ENCODE measurements around the gene CORO6.

CORO6 gene

DNA sequence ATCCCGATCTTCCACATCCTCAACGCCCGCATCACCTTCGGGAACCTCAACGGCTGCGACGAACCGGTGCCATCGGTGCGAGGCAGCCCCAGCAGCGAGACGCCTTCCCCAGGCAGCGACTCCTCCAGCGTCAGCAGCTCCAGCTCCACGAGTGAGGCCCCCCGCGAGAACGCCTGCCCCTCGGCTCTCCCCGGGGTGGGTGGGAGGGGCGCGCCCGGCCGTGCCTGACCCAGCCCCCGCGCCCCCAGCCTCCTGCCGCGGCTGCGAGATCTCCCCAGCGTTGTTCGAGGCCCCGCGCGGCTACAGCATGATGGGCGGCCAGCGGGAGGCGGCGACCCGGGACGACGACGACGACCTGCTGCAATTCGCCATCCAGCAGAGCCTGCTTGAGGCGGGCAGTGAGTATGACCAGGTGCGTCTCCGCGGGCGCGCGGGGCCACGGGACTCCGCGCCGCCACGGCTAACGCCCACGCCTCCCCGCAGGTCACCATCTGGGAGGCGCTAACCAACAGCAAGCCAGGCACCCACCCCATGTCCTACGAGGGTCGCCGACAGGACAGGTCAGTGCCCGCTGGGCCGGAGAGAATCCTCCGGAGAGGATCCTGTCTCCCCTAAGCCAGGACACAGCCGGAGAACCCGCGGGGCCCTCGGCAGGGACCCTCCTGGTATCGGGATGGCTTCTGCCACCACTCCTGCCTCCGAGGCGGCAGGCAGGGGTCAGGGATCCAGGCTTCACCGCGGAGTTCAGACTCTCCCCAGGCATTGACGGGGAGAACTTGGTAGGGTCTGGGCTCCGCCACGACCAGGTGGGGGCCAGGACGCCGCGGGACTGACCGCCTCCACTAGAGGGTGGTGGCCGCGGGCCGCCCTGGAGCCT is 10.1 kb downstream of the CORO6 start:
- DNase-seq (ENCODE audit: low spot score), result no peak

DNA sequence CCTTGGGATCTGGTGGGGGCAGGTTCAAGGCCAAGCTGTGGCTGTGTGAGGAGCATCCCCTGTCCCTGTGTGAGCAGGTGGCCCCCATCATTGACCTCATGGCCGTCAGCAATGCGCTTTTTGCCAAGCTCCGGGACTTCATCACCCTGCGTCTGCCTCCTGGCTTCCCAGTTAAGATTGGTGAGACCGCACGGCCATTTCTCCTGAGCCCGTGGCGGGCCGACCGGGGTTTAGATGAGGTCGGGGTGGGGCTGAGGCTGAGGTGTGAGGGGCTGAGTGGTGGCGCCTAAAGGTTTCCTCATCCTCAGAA is 10.7 kb downstream of the CORO6 start:
- DNase-seq (ENCODE audit: low spot score), result no peak

DNA sequence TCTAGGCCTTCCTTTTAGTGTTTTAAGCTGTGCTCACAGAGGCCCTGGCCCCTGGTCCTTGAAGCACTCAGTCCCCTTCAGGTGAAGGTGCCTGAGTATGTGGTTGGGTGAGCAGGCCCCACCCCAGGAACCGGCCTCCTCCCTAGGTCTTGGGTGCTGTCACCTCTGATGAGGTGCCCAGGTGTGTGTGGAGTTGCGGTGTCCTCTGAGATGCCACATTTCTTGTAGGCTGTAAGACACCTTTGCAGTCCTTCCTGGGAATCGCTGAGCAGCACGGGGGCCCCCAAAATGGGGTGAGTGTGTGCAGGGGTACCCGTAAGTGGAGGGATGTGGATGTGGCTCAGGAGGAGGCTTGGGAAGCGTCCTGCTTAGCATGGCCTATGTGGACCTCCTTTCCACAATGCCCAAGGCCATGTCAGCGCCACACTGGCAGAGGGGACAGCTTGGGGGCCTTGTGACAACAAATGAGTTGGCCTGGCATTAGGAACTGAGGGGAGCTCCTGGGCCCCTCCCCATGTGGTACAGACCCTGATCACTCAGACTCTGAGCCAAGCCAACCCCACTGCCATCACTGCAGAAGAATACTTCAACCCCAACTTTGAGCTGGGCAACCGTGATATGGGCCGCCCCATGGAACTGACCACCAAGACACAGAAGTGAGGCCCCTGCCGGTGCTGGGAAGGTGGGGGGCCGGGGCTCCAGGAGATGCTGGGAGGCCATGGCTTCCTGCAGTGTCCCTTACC is 11.2 kb downstream of the CORO6 start:
- DNase-seq (ENCODE audit: low spot score), result no peak

DNA sequence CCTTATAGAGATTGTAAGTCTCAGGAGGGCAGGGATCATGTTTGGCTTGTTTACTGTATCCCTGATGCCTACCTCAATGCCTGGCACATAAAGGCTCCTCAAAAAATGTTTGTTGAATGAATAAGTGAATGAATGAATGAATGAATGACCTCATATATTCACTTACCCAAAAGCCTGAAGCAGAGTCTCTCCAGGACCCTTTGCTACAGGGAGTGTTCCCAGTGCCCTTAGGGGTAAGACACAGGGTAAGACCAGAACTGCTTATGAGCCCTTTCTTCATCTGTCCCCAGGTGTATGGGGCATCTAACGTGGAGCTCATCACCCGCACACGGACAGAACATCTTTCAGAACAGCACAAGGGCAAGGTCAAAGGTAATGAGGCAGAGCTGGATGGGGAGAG is 12.3 kb downstream of the CORO6 start:
- no peak for DNase-seq (ENCODE audit: low spot score)

DNA sequence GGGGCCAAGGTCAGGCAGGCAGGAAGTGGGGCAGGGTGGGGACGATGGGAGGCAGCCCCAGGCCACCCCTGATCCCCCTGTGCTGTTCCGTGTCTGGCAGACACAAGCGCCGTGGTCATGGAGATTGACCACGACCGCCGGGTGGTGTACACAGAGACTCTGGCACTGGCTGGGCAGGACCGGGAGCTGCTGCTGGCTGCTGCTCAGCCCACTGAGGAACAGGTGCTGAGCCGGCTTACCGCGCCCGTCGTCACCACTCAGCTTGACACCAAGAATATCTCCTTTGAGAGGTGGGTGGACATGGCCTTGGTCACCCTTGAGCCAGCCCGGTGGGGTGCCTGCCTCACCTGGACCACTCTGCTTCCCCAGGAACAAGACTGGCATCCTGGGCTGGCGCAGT is 13.7 kb downstream of the CORO6 start:
- DNase-seq (ENCODE audit: low spot score), result no peak

DNA sequence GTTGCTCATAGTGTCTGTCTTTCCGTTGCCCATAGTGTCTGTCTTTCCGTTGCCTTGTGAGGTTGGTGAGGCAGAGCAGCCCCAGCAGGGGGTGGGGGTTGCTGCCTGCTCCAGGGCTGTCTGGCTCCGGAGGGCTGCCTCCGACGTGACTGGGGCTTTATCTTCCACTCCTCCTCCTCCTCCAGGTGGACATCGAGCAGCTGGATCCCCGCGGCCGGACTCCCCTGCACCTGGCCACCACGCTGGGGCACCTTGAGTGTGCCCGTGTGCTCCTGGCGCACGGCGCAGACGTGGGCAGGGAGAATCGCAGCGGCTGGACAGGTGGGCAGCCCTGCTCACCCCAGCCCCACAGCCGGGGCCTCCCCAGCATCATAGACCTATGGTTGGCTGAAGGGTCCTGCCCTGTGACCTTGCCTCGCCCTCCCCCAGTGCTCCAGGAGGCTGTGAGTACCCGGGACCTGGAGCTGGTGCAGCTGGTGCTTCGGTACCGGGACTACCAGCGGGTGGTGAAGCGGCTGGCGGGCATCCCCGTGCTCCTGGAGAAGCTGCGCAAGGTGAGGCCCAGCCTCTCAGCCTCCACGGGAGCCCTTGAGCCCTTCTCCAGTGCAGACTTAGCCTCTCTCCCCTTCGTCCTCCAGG is 15.0 kb downstream of the CORO6 start:
- no peak for DNase-seq (ENCODE audit: low spot score)

- no peak for DNase-seq (ENCODE audit: low spot score)
These were observed 19.5 kb downstream of the CORO6 start for GRCh38 chr17:29603109-29603674.

DNA sequence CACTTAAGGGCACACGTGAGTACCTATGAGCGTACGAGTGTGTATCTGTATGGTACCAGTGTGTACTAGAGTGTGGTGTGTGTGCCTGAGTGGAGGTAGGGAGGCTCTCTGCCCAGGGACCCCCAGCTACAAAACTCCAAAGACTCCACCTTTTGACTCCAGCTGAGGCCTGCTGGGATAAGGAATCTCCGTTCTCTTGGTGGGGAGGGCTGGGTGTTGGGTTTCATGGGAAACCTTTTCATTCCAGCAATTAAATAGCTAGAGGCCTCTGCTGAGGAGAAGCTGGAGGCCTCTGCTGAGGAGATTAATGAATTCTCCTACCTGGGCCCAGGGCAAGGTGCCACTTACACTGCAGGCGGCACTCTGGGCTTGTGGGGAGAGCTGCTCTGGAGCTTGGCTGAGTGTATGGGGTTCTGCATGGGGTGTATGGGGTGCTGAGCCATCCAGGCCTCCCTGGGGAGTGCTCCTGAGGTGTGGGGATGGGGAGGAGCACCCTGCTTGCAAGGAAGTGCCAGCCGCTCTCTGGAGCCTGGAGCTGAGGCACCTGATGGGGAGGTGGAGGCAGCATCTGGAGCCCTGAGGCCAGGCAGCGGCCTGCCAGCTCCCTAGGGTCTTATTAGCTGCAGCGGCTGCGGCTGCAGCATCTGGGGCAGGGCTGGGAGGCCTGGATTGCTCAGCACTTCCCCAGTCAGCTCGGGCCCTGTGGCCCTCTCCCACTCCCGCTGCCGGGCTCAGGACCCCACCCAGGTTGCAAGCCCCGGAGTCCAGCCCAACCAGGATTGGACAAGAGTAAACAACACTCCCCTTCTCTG is 25.1 kb downstream of the CORO6 start:
- DNase-seq (ENCODE audit: low spot score), result no peak

GRCh38 chr17:29596811-29597210 is 25.9 kb downstream of the CORO6 start:
- DNase-seq (ENCODE audit: low spot score), result no peak

- DNase-seq (ENCODE audit: low spot score), result no peak
These were observed 26.6 kb downstream of the CORO6 start for GRCh38 chr17:29595943-29596774.

GRCh38 chr17:29595107-29595942 is 27.4 kb downstream of the CORO6 start:
- DNase-seq (ENCODE audit: low spot score), result no peak

DNA sequence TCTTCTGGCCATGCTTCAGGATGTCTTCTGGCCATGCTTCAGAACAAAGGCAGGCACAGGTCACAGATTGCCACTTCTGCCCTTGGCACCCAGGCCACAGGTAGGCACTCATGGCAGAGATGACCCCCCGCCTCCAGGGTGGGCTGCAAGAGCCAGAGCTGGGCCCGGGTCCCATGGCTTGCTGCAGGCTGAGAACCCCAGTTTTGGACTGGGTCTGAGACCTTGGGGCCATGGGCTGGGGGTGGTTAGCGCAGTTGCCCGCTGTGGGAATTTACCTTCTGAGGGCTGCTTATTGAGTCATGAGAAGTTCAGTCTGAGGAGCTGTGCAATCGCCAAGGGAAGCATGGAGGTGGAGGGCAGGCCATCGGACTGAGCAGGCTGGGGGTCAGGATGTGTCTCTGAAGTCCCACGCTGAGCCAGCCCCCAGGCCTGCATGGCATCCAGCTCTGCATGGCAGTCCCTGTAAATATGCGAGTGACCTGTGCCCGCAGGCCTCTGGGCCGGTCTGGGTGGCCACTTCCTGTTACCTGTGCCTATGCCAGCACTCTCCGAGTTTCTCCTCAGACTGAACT is 28.1 kb downstream of the CORO6 start:
- no peak for DNase-seq (ENCODE audit: low spot score)

DNA sequence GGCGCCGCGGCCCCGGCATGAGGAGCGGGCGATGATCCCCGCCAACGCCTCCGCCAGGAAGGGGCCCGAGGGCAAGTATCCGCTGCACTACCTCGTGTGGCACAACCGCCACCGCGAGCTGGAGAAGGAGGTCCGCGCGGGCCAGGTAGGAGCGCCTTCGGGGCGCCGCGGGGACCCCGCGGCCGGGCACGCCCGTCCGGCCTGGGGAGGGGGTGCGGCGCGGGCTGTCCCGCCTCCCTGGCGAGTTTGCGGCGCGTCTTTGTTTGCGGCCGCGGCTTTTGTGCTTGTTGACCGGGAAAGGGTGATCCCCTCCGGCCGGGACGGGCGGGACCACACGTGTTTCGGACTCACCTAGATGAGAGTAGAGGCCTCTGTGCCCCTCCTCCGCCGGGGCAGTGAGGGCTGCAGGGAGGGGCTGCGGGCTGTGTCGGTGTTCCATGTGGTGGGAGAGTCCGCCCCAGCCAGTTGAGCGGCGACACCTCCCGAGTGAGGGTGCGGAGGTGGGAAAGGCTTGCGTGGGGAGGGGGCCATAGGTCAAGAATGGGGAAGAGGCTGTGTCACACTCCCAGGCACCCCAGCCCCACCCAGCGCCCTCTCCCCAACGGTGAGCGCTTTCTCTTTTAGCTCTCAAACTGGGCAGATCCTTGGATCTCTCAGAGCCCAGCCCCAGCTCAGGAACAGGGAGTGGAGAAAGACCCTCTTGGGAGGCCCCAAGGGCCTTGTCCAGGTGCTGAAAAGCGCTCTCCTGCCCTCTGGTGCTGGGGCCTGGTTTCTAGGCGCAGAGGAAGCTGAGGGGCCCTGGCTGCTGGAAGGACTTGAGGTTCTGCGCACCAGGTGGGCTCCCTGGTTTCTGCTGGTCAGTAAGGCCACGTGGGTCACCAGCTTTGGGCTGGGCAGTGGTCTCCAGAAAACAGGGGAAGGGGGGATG is 28.9 kb downstream of the CORO6 start:
- no peak for DNase-seq (ENCODE audit: low spot score)

DNA sequence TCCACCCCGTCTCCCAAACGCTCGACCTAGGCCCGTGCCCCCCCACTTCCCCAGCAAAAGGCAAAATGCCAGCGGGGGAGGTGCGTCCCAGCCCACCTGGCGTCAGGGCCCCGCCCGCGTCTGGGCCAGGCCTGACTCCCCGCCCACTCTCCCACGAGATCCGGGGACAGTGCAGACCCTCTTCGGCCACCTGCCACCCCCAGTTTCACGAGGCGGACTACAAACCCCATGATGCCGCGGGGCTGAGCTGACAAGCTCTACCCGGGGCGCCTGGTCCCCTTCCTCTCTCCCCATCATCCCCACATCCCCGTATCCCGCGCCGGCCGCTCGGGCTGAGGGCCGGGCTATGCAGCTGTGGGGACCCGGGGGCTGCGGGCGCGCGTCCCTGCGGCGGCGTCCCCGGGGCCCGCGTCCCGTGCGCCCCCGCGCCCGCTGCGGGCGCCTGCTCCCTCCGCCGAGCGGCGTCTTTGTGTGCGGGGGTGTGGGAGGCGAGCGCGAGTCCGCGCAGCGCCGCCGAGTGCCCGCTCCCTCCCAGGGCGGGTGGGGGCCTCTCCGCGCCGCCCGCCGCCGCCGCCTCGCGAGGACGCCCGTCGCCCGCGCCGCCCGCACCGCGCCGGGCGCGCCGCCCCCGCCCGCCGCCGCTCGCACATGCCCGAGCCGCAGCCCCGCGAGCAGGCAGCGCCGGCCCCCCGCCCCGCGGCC is 29.7 kb downstream of the CORO6 start, which contains the start of gene ANKRD13B:
Gene ANKRD13B (plus strand): TSS at position 283 of the 702 bp plus-strand sequence. CDS start 490 bp downstream, outside the sequence.
- peak; percentile 35 for DNase-seq (ENCODE audit: low spot score)

DNA sequence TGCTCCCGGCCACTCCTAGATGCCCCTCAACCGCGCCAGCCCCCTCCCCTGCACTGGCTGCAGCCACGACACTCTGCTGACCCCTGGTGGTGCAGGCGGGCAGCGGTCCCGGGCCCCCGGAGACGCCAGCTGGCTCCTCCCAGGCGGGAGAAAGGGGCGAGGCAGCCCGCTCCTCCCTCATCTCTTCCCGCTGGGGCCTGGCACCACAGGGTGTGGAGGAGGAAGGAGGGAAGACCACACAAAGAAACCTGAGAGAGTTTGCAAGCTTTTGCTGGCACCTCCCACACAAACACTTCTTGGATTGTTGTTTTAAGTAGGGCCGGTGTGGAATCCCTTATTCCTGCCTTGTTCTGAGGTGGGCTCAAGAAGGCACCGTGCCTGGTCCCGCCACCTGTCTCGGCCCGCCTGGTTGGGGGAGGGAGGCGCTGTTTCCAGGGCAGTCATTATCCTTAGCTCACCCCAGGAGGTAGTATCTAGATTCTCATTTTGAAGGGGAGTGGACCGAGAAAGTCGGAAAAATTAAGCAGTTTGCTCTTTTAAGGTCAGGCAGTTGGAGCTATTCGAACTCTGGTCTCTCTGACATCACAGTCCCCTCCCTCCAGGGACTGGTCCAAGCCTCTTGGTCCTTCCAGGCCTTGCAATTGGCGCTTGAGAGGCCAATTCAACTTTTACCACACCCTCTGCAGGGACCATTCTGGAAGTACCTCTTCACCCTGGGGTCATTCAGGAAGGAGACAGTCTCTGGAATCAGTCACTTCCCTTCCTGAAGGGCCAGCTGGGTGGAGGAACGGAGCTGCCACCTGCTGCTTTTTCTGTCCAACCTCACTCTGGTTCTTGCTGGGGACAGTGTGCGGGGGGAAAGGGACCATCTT is 30.7 kb downstream of the CORO6 start:
- DNase-seq (ENCODE audit: low spot score), result peak; percentile 92

- peak; percentile 44 for DNase-seq (ENCODE audit: low spot score)
These were observed 31.5 kb downstream of the CORO6 start for GRCh38 chr17:29591146-29591736.

All from AG20443 (cell line).